Natural killer cell treated with Interleukin-12 subunit alpha and Interleukin-12 subunit beta and Interleukin-15 and Interleukin-18, amount 100 ng/mL, for 72 hours (primary cell): ENCODE data around the gene PALM. TPM values are rescaled to one million over a fixed set of nuclear protein-coding genes. Genes with fewer than 3 reads are reported as not detected.
"Not testable (repeated sequence)": the region's sequence is repeated elsewhere in the genome, so short reads cannot be mapped to it uniquely, and the experiment has no call there.

Experiments used
- ATAC-seq, 2 donors: fragments of 150-1000 bp; cut with Tn5 transposase in 1 of 2; sonication (Bioruptor Pico), chemical (Tn5 transposase) in 1 of 2; 2 replicates each; pipeline ENCODE4 v1.10.0; 2021
- DNase-seq: peaks from one replicate; pipeline ENCODE4 v3.0.0; 2022; ENCODE audit warnings: low spot score
- H3K27ac Mint-ChIP-seq, 2 donors: 1 replicate in 1 of 2; 2 replicates in 1 of 2; pipeline ENCODE4 v1.8.0; 2022; ENCODE audit warnings: mixed read lengths in 2 of 2, mild to moderate bottlenecking in 1 of 2, moderate library complexity in 1 of 2
- H3K27me3 Mint-ChIP-seq, 2 donors: 1 replicate in 1 of 2; 2 replicates in 1 of 2; pipeline ENCODE4 v1.8.0; 2022; ENCODE audit warnings: mixed read lengths in 2 of 2
- H3K36me3 Mint-ChIP-seq: one replicate; pipeline ENCODE4 v1.8.0; 2022; ENCODE audit warnings: mixed read lengths
- H3K4me1 Mint-ChIP-seq, 2 donors: 1 replicate in 1 of 2; 2 replicates in 1 of 2; pipeline ENCODE4 v1.8.0; 2022; ENCODE audit warnings: low read depth in 2 of 2, mixed read lengths in 2 of 2, mild to moderate bottlenecking in 1 of 2
- H3K4me3 Mint-ChIP-seq: one replicate; pipeline ENCODE4 v1.8.0; 2022; ENCODE audit warnings: mixed read lengths
- H3K9me3 Mint-ChIP-seq: 2 replicates; pipeline ENCODE4 v1.8.0; 2022; ENCODE audit warnings: mixed read lengths
- total RNA-seq, 2 donors: library from RNA; stranded (reverse); gene quantifications; one replicate each; pipeline ENCODE4 v1.2.3, GENCODE V29; 2022

The PALM gene
- total RNA-seq, 2 donors from 2014 or later, result not detected

DNA sequence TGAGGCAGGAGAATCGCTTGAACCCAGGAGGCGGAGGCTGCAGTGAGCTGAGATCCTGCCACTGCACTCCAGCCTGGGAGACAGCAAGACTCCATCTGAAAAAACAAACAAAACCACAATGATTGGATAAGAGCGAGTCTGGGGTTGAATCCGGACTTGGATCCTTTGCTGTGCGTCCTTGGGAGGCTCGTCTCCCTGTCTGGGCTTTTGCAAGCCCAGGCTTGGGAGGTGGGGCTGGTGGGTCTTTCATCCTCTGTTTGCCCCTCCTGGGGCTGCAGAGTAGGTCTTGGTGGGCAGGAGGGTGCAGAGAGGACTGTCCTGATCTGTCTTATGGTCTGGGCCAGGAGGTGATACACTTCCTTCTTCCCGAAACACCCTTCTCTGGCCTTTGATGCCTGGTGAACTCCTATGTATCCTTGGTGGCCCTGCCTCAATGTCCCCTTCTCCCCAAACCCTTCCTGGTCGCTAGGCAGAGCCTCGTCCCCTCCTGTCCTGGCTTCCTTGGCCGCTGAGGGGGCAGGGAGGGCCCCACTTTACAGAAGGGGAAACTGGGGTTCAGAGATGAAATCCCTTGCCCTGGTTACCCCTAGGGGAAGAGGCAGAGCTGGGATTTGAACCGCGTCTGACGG is 16.8 kb downstream of the PALM start:
- no peaks in the 10 kb centered on the region for H3K9me3 Mint-ChIP-seq
- DNase-seq (no peak), ATAC-seq (no peak)
- no peaks in the 10 kb centered on the region for H3K4me1 Mint-ChIP-seq
- no peak overlapping the region for H3K4me3 Mint-ChIP-seq
- H3K27me3 Mint-ChIP-seq, result peaks cover 0 to 2% of the 10 kb centered on the region in 2 donors
- H3K36me3 Mint-ChIP-seq, result no peaks in the 10 kb centered on the region
- H3K27ac Mint-ChIP-seq, result no peak overlapping the region

DNA sequence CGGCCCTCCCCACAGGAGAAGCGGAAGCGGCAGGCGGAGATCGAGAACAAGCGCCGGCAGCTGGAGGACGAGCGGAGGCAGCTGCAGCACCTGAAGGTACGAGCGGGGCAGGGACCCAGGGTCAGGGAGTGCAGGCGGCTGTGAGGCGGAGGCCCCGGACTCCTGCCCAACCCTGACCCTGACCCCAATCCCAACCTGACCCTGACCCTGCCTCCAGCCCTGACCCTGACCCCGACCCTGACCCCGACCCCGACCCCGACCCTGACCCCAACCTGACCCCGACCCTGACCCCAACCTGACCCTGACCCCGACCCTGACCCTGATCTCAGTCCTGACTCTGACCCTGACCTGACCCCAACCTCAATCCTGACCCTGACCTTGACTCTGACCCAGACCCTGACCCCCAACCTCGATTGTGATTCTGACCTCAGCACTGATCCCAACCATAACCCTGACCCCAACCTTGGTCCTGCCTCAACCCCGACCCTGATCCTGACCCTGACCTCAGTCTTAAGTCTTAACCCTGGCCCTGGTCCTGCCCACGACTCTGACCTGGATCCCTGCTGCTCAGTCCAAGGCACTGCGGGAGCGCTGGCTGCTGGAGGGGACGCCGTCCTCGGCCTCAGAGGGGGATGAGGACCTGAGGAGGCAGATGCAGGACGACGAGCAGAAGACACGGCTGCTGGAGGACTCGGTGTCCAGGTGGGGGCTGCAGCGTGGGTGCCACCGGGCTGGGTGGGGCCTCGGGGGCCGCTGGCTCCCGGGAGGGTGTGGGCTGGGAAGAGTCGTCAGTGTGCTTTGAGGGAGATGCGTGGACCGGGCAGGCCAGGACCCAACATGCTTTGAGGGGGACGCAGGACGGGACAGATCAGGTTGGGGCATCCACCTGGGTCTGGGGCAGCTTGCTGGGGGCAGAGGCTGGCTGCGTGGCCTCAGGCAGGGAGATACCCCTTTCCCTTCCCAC is 18.5 kb downstream of the PALM start:
- no peak overlapping the region for H3K4me3 Mint-ChIP-seq
- no peak overlapping the region for H3K27ac Mint-ChIP-seq
- ATAC-seq, result peak in 1 of 2 donors; percentile 29
- H3K4me1 Mint-ChIP-seq, result no peaks in the 10 kb centered on the region
- no peaks in the 10 kb centered on the region for H3K9me3 Mint-ChIP-seq
- H3K36me3 Mint-ChIP-seq, result no peaks in the 10 kb centered on the region
- H3K27me3 Mint-ChIP-seq, result no peaks in the 10 kb centered on the region
- DNase-seq, result no peak

DNA sequence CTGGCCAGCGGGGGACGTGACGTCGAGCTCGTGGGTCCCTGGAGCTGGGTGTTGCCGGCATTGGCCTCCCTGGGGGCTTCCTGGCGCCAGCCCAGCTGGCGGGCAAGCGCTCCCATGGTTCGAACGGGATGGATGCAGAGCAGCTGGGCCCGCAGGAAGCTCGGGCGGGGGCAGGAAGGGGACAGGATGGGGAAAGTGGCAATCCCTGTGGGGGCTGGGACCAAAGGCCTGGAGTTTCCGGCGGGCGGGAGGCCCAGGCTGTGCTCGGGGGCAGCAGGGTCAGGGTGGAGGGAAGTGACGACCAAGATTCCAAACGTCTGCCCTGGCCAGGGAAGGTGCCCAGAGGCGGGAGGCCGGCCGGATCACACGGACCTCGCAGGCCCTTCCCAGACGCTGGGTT is 19.3 kb downstream of the PALM start:
- H3K4me3 Mint-ChIP-seq, result no peak overlapping the region

DNA sequence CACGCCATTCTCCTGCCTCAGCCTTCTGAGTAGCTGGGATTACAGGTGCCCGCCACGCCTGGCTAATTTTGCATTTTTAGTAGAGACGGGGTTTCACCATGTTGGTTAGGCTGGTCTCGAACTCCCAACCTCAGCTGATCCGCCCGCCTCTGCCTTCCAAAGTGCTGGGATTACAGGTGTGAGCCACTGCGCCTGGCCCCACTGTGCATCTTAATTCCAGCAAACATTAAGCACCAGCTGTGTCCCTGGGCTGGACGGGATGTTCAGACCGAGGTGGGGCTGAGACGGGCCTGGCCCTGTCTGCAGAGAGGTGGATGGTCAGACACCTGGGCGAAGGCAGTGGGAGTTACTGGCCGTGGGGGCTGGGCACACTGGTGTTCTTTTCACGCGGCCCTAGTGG is 20.8 kb downstream of the PALM start:
- H3K9me3 Mint-ChIP-seq, H3K27ac Mint-ChIP-seq, ATAC-seq, H3K36me3 Mint-ChIP-seq, H3K27me3 Mint-ChIP-seq, DNase-seq, H3K4me3 Mint-ChIP-seq: not testable (repeated sequence)
- peaks cover 11 to 12% of the 10 kb centered on the region in 2 donors for H3K4me1 Mint-ChIP-seq

More for the DNA sequence above, 19.3 kb downstream of the PALM start:
- Mint-ChIP-seq H3K4me1 (peaks cover under 1 to 4% of the 10 kb centered on the region in 2 donors), H3K36me3 (no peaks in the 10 kb centered on the region), H3K27me3 (no peaks in the 10 kb centered on the region), H3K9me3 (no peaks in the 10 kb centered on the region), H3K27ac (no peak overlapping the region)
- DNase-seq (no peak), ATAC-seq (no peak)

- Mint-ChIP-seq H3K27me3 (no peaks in the 10 kb centered on the region), H3K9me3 (no peaks in the 10 kb centered on the region), H3K4me3 (no peak overlapping the region), H3K4me1 (peaks cover 11 to 12% of the 10 kb centered on the region in 2 donors), H3K27ac (no peak overlapping the region), H3K36me3 (no peaks in the 10 kb centered on the region)
- DNase-seq, result no peak
- no peak for ATAC-seq
Observed at GRCh38 chr19:729965-730668, 21.4 kb downstream of the PALM start.

- no peak for ATAC-seq
- H3K27me3 Mint-ChIP-seq, result no peaks in the 10 kb centered on the region
- H3K27ac Mint-ChIP-seq, result no peak overlapping the region
- DNase-seq, result no peak
- no peak overlapping the region for H3K4me3 Mint-ChIP-seq
- H3K36me3 Mint-ChIP-seq, result no peaks in the 10 kb centered on the region
- H3K9me3 Mint-ChIP-seq, result no peaks in the 10 kb centered on the region
- peaks cover 11 to 12% of the 10 kb centered on the region in 2 donors for H3K4me1 Mint-ChIP-seq
Observed at GRCh38 chr19:731000-731399, 22.3 kb downstream of the PALM start.

DNA sequence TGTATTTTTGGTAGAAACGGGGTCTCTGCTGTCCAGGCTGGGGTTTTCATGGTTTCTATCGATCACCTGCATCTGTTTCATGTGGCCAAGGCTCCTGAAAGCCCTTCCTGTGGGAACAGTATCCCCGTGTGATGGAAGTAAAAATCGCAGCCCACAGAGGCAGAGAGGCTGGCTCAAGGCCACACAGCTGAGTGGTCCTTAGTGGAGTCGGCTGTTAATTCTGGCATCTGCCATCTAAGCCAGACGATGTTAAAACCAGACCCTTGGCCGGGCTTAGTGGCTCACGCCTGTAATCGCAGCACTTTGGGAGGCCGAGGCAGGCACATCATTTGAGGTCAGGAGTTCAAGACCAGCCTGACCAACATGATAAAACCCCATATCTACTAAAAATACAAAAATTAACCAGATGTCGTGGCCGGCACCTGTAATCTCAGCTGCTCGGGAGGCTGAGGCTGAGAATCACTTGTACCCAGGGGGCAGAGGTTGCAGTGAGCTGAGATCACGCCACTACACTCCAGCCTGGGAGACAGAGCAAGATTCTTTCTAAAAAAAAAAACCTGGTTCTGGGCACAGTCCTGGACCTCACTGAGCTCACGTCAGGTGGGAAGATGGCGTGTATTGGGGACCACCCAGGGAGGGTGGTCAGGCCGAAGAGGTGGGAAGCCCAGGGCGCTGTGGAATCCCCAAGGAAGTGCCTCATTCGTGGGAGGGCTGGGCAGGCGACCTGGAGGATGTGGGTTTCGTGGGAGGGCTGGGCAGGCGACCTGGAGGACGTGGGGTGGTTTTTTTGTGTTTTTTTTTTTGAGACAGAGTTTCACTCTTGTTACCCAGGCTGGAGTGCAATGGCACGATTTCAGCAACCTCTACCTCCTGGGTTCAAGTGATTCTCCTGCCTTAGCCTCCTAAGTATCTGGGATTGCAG is 23.7 kb downstream of the PALM start:
- peaks cover 11 to 12% of the 10 kb centered on the region in 2 donors for H3K4me1 Mint-ChIP-seq
- H3K9me3 Mint-ChIP-seq, result no peaks in the 10 kb centered on the region
- H3K36me3 Mint-ChIP-seq, result no peaks in the 10 kb centered on the region
- H3K27me3 Mint-ChIP-seq, result peaks cover 0 to 2% of the 10 kb centered on the region in 2 donors
- DNase-seq (no peak), ATAC-seq (peak in 1 of 2 donors; percentile 55)
- no peak overlapping the region for H3K27ac Mint-ChIP-seq
- no peak overlapping the region for H3K4me3 Mint-ChIP-seq

- no peaks in the 10 kb centered on the region for H3K9me3 Mint-ChIP-seq
- no peak overlapping the region for H3K27ac Mint-ChIP-seq
- no peaks in the 10 kb centered on the region for H3K36me3 Mint-ChIP-seq
- ATAC-seq (no peak), DNase-seq (no peak)
- H3K4me3 Mint-ChIP-seq, result no peak overlapping the region
- H3K4me1 Mint-ChIP-seq, result peaks cover 11 to 12% of the 10 kb centered on the region in 2 donors
- peaks cover 0 to 2% of the 10 kb centered on the region in 2 donors for H3K27me3 Mint-ChIP-seq
Observed at GRCh38 chr19:734716-735115, 26.0 kb downstream of the PALM start.

GRCh38 chr19:736125-736524 is 27.4 kb downstream of the PALM start:
- no peak overlapping the region for H3K27ac Mint-ChIP-seq
- no peaks in the 10 kb centered on the region for H3K36me3 Mint-ChIP-seq
- DNase-seq (no peak), ATAC-seq (no peak)
- peaks cover 11 to 12% of the 10 kb centered on the region in 2 donors for H3K4me1 Mint-ChIP-seq
- no peak overlapping the region for H3K4me3 Mint-ChIP-seq
- no peaks in the 10 kb centered on the region for H3K9me3 Mint-ChIP-seq
- H3K27me3 Mint-ChIP-seq, result peaks cover 0 to 2% of the 10 kb centered on the region in 2 donors

- H3K9me3 Mint-ChIP-seq, result no peaks in the 10 kb centered on the region
- H3K27ac Mint-ChIP-seq, result no peak overlapping the region
- H3K27me3 Mint-ChIP-seq, result peaks cover 0 to 2% of the 10 kb centered on the region in 2 donors
- no peak overlapping the region for H3K4me3 Mint-ChIP-seq
- H3K4me1 Mint-ChIP-seq, result peaks cover 9 to 11% of the 10 kb centered on the region in 2 donors
- DNase-seq (peak; percentile 76), ATAC-seq (peak; percentile 56 to 79)
- no peaks in the 10 kb centered on the region for H3K36me3 Mint-ChIP-seq
Observed at GRCh38 chr19:737591-738093, 28.9 kb downstream of the PALM start.

GRCh38 chr19:738509-739128 is 29.9 kb downstream of the PALM start:
- ATAC-seq (no peak), DNase-seq (no peak)
- no peaks in the 10 kb centered on the region for H3K9me3 Mint-ChIP-seq
- no peaks in the 10 kb centered on the region for H3K36me3 Mint-ChIP-seq
- no peak overlapping the region for H3K27ac Mint-ChIP-seq
- H3K4me1 Mint-ChIP-seq, result peaks cover 4 to 6% of the 10 kb centered on the region in 2 donors
- no peak overlapping the region for H3K4me3 Mint-ChIP-seq
- H3K27me3 Mint-ChIP-seq, result peaks cover 0 to 2% of the 10 kb centered on the region in 2 donors

- DNase-seq, result no peak
- ATAC-seq, result no peak
- no peak overlapping the region for H3K4me3 Mint-ChIP-seq
- no peaks in the 10 kb centered on the region for H3K9me3 Mint-ChIP-seq
- H3K27ac Mint-ChIP-seq, result no peak overlapping the region
- no peaks in the 10 kb centered on the region for H3K4me1 Mint-ChIP-seq
- H3K27me3 Mint-ChIP-seq, result peaks cover 0 to 2% of the 10 kb centered on the region in 2 donors
- H3K36me3 Mint-ChIP-seq, result no peaks in the 10 kb centered on the region
Observed at GRCh38 chr19:739998-740715, 31.4 kb downstream of the PALM start.
